ENCODE data around the gene PPP6R1.

PPP6R1 gene

DNA sequence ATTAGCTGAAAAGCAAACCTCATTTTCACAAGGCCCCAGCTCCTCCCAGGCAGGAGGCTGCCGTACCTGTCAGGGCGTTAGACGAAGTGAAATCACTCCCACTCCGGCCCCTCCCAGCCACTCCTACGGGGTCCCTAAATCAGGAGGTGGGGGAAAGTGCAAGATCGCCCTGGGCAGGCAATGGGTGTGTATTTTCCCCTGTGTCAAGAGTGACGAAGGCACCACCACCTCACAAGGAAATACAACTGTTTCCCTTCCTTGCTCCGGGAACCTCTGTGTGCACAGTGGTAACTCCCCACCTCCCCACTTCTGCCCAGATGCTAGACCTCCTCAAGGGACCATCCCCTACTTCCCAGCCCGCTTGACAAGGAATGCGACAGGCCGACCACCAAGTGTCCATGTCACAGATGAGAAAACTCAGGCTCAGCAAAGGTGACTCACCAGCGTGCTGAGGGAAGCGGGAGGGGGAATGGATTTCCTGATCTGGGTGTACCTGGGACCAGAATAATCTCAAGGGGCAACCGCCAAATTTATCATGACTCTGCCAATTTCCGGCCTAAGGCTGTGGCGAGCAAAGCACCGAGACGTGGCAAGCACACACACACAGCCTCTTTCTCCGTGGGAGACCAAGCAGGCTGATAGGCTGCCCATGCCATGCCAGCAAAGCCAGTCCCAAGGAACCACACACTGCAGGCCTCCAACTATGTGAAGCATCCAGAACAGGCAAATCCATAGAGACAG is 7.3 kb downstream of the PPP6R1 start:
- H3K36me3 ChIP-seq, result peaks cover 2 to 40% (median 7%) of the 10 kb centered on the region in 3 donors
- H3K27ac ChIP-seq, result no peak overlapping the region
- TF ChIP-seq, protein P1, sequence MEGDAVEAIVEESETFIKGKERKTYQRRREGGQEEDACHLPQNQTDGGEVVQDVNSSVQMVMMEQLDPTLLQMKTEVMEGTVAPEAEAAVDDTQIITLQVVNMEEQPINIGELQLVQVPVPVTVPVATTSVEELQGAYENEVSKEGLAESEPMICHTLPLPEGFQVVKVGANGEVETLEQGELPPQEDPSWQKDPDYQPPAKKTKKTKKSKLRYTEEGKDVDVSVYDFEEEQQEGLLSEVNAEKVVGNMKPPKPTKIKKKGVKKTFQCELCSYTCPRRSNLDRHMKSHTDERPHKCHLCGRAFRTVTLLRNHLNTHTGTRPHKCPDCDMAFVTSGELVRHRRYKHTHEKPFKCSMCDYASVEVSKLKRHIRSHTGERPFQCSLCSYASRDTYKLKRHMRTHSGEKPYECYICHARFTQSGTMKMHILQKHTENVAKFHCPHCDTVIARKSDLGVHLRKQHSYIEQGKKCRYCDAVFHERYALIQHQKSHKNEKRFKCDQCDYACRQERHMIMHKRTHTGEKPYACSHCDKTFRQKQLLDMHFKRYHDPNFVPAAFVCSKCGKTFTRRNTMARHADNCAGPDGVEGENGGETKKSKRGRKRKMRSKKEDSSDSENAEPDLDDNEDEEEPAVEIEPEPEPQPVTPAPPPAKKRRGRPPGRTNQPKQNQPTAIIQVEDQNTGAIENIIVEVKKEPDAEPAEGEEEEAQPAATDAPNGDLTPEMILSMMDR (IDR thresholded peaks at IDR 0.05), result no peak
- H3K9me3 ChIP-seq, result no peaks in the 10 kb centered on the region
- peaks cover 0 to 54% (median 25%) of the 10 kb centered on the region in 4 donors for H3K4me1 ChIP-seq
- intact Hi-C loops (cut with DNase I; ENCODE audit: low total_unique reads), result no loop called here
- no peaks in the 10 kb centered on the region for H3K27me3 ChIP-seq
- no peak overlapping the region for H3K4me3 ChIP-seq
- no peak for DNase-seq

DNA sequence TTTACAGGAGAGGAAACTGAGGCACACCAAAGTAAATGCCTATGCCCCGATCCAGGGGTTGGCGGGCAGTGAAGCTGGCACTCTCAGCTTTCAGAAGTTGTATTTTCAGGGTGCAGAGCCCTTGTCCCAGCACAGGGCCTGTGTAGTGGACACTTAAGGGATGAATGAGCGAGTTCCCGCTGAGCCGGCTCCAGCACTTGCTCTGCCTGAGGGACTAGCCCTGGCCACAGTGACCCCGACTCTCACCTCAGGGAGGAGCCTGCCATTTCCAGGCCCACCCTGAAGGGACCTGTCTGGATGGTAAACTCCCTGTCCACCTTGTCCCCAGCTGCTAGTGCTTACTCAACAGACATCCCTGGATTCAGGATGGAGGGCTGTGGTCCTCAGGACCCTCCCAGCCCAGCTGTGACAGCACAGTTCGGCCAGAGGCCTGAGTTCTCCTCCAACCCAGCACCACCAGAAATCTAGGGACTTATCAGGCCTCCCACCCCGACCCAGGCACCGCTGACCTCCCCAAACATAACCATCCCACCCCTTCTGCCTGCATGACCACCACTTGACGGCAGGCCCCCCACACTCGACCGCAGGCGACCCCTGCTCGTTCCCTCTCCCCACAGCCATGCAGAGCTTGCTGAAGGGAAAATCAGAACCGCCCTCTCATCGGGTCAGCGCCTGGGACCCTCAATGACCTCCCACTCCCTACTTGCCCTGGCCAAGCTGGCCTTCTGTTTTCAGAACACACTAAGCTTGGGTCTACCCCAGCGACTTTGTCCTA is 8.4 kb downstream of the PPP6R1 start:
- TF ChIP-seq, protein P1 (IDR thresholded peaks at IDR 0.05), result no peak
- no peaks in the 10 kb centered on the region for H3K9me3 ChIP-seq
- no peak for DNase-seq
- H3K27ac ChIP-seq, result no peak overlapping the region
- H3K4me1 ChIP-seq, result peaks cover 0 to 43% (median 14%) of the 10 kb centered on the region in 4 donors
- intact Hi-C loops (cut with DNase I; ENCODE audit: low total_unique reads), result no loop called here
- peaks cover 13 to 51% (median 18%) of the 10 kb centered on the region in 3 donors for H3K36me3 ChIP-seq
- H3K27me3 ChIP-seq, result no peaks in the 10 kb centered on the region
- H3K4me3 ChIP-seq, result no peak overlapping the region

DNA sequence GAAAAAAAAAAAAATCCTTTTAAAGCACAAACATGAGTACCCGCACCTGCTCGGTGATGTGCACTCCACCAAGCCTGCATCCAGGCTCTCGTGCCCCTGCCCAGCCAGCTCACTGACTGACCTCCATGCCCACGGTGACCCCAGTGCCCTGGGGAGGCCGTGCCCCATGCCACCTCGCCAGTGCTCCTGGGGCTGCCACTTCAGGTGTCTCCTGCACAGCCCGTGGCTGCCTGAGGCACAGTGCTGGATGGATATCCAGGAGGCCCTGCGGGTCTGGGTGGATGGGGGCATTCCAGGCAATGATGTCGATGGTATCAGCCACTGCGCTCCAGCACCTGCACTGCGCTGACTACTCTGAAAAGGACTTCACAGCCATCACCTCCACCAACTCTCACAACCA is 9.0 kb downstream of the PPP6R1 start:
- Histone ChIP-seq H3K9me3 (no peaks in the 10 kb centered on the region), H3K4me3 (no peak overlapping the region), H3K27me3 (no peaks in the 10 kb centered on the region), H3K27ac (no peak overlapping the region), H3K4me1 (peaks cover 0 to 37% (median 9%) of the 10 kb centered on the region in 4 donors), H3K36me3 (peaks cover 19 to 57% (median 24%) of the 10 kb centered on the region in 3 donors)
- TF ChIP-seq, protein P1 (IDR thresholded peaks at IDR 0.05), result no peak
- DNase-seq, result no peak
- intact Hi-C loops (cut with DNase I; ENCODE audit: low total_unique reads), result no loop called here

DNA sequence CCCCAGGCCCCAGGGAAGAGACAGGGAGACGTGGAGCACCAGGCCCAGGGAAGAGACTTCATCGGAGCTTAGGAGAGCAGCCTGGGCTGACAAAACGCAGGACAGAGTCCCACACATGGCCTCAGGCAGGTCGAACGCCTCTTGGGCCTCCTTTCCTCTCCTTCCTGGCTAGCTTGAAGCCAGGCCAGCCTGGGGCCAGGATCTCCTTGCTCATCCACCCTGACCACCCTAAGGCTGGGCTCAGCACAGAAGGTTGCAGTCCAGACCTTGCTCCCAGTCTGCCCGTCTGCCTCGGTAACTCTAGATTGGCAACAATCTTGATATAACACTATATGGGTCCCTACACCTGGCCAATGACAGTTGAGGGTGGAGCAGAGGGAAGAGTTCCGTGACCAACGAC is 10.1 kb downstream of the PPP6R1 start:
- Histone ChIP-seq H3K27me3 (no peaks in the 10 kb centered on the region), H3K4me3 (no peak overlapping the region), H3K9me3 (no peaks in the 10 kb centered on the region), H3K36me3 (peaks cover 29 to 68% (median 35%) of the 10 kb centered on the region in 3 donors), H3K27ac (no peak overlapping the region), H3K4me1 (peaks cover 0 to 28% (median 2%) of the 10 kb centered on the region in 4 donors)
- intact Hi-C loops (cut with DNase I; ENCODE audit: low total_unique reads), result no loop called here
- no peak for DNase-seq
- TF ChIP-seq, protein P1 (IDR thresholded peaks at IDR 0.05), result no peak

DNA sequence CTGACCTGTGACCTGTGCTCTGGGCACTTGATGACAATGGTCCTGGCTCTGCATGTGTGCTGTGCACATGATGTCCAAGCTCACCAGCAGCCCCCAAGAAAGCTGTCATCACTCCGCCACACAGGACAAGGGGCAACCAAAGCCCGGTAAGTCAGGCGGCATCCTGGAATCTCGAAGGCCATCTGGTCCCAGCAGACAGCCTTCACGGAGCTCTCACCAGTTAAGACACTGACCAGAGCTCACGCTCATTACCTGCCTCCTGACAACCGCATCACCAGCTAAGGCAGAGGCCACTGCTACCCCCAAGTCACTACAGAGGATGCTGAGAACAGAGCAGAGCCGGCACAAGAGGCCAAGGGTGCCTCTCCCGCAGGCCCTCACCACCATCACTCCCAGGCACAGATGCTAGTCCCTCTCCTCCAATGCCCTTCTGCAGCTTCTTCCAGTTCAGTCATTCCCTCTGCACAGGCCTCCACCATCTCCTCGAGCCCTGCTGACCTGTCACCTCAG is 10.6 kb downstream of the PPP6R1 start:
- peaks cover 34 to 73% (median 39%) of the 10 kb centered on the region in 3 donors for H3K36me3 ChIP-seq
- no peak overlapping the region for H3K4me3 ChIP-seq
- no peak for DNase-seq
- intact Hi-C loops (cut with DNase I; ENCODE audit: low total_unique reads), result no loop called here
- no peaks in the 10 kb centered on the region for H3K27me3 ChIP-seq
- H3K27ac ChIP-seq, result no peak overlapping the region
- H3K4me1 ChIP-seq, result peaks cover 0 to 28% (median 2%) of the 10 kb centered on the region in 4 donors
- TF ChIP-seq, protein P1 (IDR thresholded peaks at IDR 0.05), result no peak
- H3K9me3 ChIP-seq, result no peaks in the 10 kb centered on the region

Measured in tibial artery (tissue), 4 donors.